Heart left ventricle (tissue), 16 donors: ENCODE data around the gene FBXL19. TPM values are rescaled to one million over a fixed set of nuclear protein-coding genes. Genes with fewer than 3 reads are reported as not detected.

Source experiments
- ATAC-seq, 4 donors: fragments of 200-7000 bp; cut with Tn5 transposase; one replicate each; pipeline ENCODE4 v1.9.1; 2020 to 2022; ENCODE audit warnings: moderate library complexity in 4 of 4, mild to moderate bottlenecking in 3 of 4, moderate number of reproducible peaks in 1 of 4
- DNase-seq, 5 donors: peaks; one replicate each; pipeline ENCODE4 v3.0.0-alpha.2; 2020
- H3K27ac ChIP-seq, 12 donors: fragments of 200-600 bp; sonication (generic) in 4 of 12; one replicate each; pipeline versions ENCODE4 v1.5.0 to v1.8.0; 2016 to 2022; ENCODE audit warnings: mild to moderate bottlenecking in 2 of 12
- H3K27me3 ChIP-seq, 9 donors: fragments of 200-600 bp; sonication (generic) in 2 of 9; one replicate each; pipeline versions ENCODE4 v1.5.1 to v1.8.0; 2016 to 2022; ENCODE audit warnings: mild to moderate bottlenecking in 3 of 9
- H3K36me3 ChIP-seq, 9 donors: fragments of 200-600 bp; sonication (generic) in 2 of 9; one replicate each; pipeline versions ENCODE4 v1.5.0 to v1.8.0; 2018 to 2022; ENCODE audit warnings: mild to moderate bottlenecking in 2 of 9
- H3K4me1 ChIP-seq, 12 donors: fragments of 200-600 bp; sonication (generic) in 4 of 12; one replicate each; pipeline versions ENCODE4 v1.5.0 to v1.8.0; 2016 to 2022; ENCODE audit warnings: mild to moderate bottlenecking in 3 of 12
- H3K4me3 ChIP-seq, 12 donors: fragments of 200-600 bp; sonication (generic) in 4 of 12; one replicate each; pipeline versions ENCODE4 v1.5.0 to v1.8.0; 2017 to 2022; ENCODE audit warnings: mild to moderate bottlenecking in 9 of 12, moderate library complexity in 4 of 12
- H3K9me3 ChIP-seq, 12 donors: fragments of 200-600 bp; sonication (generic) in 4 of 12; one replicate each; pipeline versions ENCODE4 v1.5.0 to v1.8.0; 2016 to 2022; ENCODE audit warnings: mild to moderate bottlenecking in 1 of 12
- CTCF ChIP-seq, 12 donors: fragments of 200-600 bp; sonication (generic) in 4 of 12; IDR thresholded peaks; one replicate each; pipeline versions ENCODE4 v1.5.0 to v1.8.0; 2018 to 2022; ENCODE audit warnings: antibody characterized with exemption in 12 of 12, mild to moderate bottlenecking in 5 of 12
- POLR2A ChIP-seq, 2 donors: fragments of 450-650 bp; IDR thresholded peaks; one replicate each; pipeline ENCODE4 v1.6.1; 2017; ENCODE audit warnings: antibody characterized with exemption in 2 of 2, mild to moderate bottlenecking in 2 of 2, moderate library complexity in 2 of 2
- WGBS, 4 donors: extraction: QIAGEN DNeasy Blood & Tissue Kit in 2 of 4; methylation state at CpG; one replicate each; pipeline versions ENCODE4 v1.1.5 to v1.1.7; 2013 to 2018; 5-methylcytosine and 5-hydroxymethylcytosine counted together
- intact Hi-C, 10 donors: fragments of 100-400 bp; cut with DNase I; formaldehyde crosslinking; loops; one replicate each; pipeline versions ENCODE4 v1.11.1 to v1.14.2; 2022
- polyA plus RNA-seq, 2 donors: library from polyadenylated mRNA; stranded (reverse); fragments of 200-250 nt; gene quantifications; one replicate each; pipeline ENCODE4 v1.2.3, GENCODE V29; 2013
- total RNA-seq, 9 donors: library from RNA; depleted of rRNA in 2 of 9; stranded (reverse); fragments of >200 nt in 2 of 9; fragmentation: NEBNext Ultra II Directional in 3 of 9; extraction: Animal tissue kit (Norgen Biotek cat#: 25700) in 3 of 9; gene quantifications; one replicate each; pipeline versions ENCODE4 v1.1.0 to v1.2.4, GENCODE V29; 2016 to 2023
- donor health status: ischemic (EF 13 %, LVEDD 7.1; RV severe dilation, severe dysfunction).
- donor health status: healthy with polysubstance abuse.
- donor health status: DM: no; HTN: yes; CAD: no.
- donor health status: DM: no; HTN: no; CAD: no.
- donor health status: ischemic (EF 25% LVEDD 6.9; RV normal size, moderate dysfunction).
- donor health status: ischemic (EF 25% LVEDD 5.7; RV mildly dilated, moderate dysfunction).
- donor health status: healthy.
- donor health status: DM: yes; HTN: yes; CAD: no.
- donor health status: ischemic (EF 35%, LVEDD 5.7; RV mildly dilated, moderate dysfunction).
- donor health status: nonischemic (EF 11% LVEDD 7.7; RV severe dilation, severe dysfunction).
- donor health status: DM: yes; HTN: yes; CAD: no.
- donor health status: PGD.
- donor health status: ischemic (EF 29% LVEDD 5.4; RV normal size, mild dysfunction).
- donor health status: nonischemic (EF 23%, LVEDD 6.1; RV moderate dilation, normal function).

Gene FBXL19
- total and polyA plus RNA-seq, 11 donors = 4.5 to 15.5 (median 7.9) TPM

GRCh38 chr16:30989469-30990047 is 66.2 kb downstream of the FBXL19 start:
- Histone ChIP-seq H3K9me3 (no peaks in the 10 kb centered on the region), H3K27ac (peak overlapping the region in 4 of 12 donors; percentile 13 to 66 (median 22)), H3K36me3 (peaks cover 0 to 23% (median 3%) of the 10 kb centered on the region in 9 donors), H3K4me1 (peaks cover 0 to 17% (median 11%) of the 10 kb centered on the region in 12 donors), H3K27me3 (no peaks in the 10 kb centered on the region), H3K4me3 (no peak overlapping the region)
- ATAC-seq = no peak
- intact Hi-C loops = loop anchor here (5.0 to 10.0 kb wide), 16 partner anchors 43 to 885 kb away; partner anchors contain the start of genes VKORC1 (in 3 of the 10), ZNF646 (in 3 of the 10), ZNF668 (in 3 of the 10) and STX4 (in 2 of the 10)
- DNase-seq = no peak
- no peak for TF ChIP-seq POLR2A (IDR thresholded peaks at IDR 0.05)
- no peak for TF ChIP-seq CTCF (IDR thresholded peaks at IDR 0.05)
- 81 to 86% (median 85%) methylated on average over 22 to 23 of the region's 23 CpGs for WGBS, 4 donors

GRCh38 chr16:30990105-30990504 is 66.7 kb downstream of the FBXL19 start:
- 64 to 77% (median 75%) methylated on average over 12 of the region's 12 CpGs for WGBS, 4 donors

GRCh38 chr16:30991052-30991451 is 67.7 kb downstream of the FBXL19 start:
- WGBS, 4 donors = 78 to 91% (median 83%) methylated on average over 8 of the region's 8 CpGs
- H3K4me3 ChIP-seq = no peak overlapping the region
- peaks cover 0 to 4% (median under 1%) of the 10 kb centered on the region in 12 donors for H3K4me1 ChIP-seq
- no peaks in the 10 kb centered on the region for H3K9me3 ChIP-seq
- intact Hi-C loops = loop anchor here in 2 of 10 donors (5.0 to 10.0 kb wide), 2 partner anchors 41 to 74 kb away; partner anchors contain the start of gene STX4 (in 1 of the 2)
- H3K27me3 ChIP-seq = no peaks in the 10 kb centered on the region
- no peak overlapping the region for H3K27ac ChIP-seq
- DNase-seq = no peak
- H3K36me3 ChIP-seq = peaks cover 0 to 23% (median 0%) of the 10 kb centered on the region in 9 donors
- ATAC-seq = no peak
- TF ChIP-seq POLR2A (IDR thresholded peaks at IDR 0.05) = no peak
- no peak for TF ChIP-seq CTCF (IDR thresholded peaks at IDR 0.05)

More at GRCh38 chr16:30990105-30990504, 66.7 kb downstream of the FBXL19 start:
- no peaks in the 10 kb centered on the region for H3K27me3 ChIP-seq
- ATAC-seq (no peak), DNase-seq (no peak)
- peaks cover 0 to 13% (median 10%) of the 10 kb centered on the region in 12 donors for H3K4me1 ChIP-seq
- intact Hi-C loops = loop anchor here in 2 of 10 donors (5.0 to 10.0 kb wide), 2 partner anchors 42 to 75 kb away; partner anchors contain the start of gene STX4 (in 1 of the 2)
- TF ChIP-seq CTCF (IDR thresholded peaks at IDR 0.05) (no peak), POLR2A (IDR thresholded peaks at IDR 0.05) (no peak)
- H3K4me3 ChIP-seq = no peak overlapping the region
- no peak overlapping the region for H3K27ac ChIP-seq
- H3K36me3 ChIP-seq = peaks cover 0 to 23% (median 0%) of the 10 kb centered on the region in 9 donors
- H3K9me3 ChIP-seq = no peaks in the 10 kb centered on the region

GRCh38 chr16:30992276-30992780 is 69.0 kb downstream of the FBXL19 start:
- no peak overlapping the region for H3K4me3 ChIP-seq
- intact Hi-C loops = loop anchor here in 2 of 10 donors (5.0 to 10.0 kb wide), 2 partner anchors 40 to 72 kb away; partner anchors contain the start of gene STX4 (in 1 of the 2)

More at GRCh38 chr16:30992276-30992780, 69.0 kb downstream of the FBXL19 start:
- Histone ChIP-seq H3K9me3 (no peaks in the 10 kb centered on the region), H3K36me3 (peaks cover 0 to 13% (median 0%) of the 10 kb centered on the region in 9 donors), H3K4me1 (peaks cover 0 to 11% (median 6%) of the 10 kb centered on the region in 12 donors), H3K27me3 (no peaks in the 10 kb centered on the region), H3K27ac (no peak overlapping the region)
- ATAC-seq = no peak
- TF ChIP-seq POLR2A (IDR thresholded peaks at IDR 0.05) (no peak), CTCF (IDR thresholded peaks at IDR 0.05) (no peak)
- 78 to 90% (median 86%) methylated on average over 15 to 21 of the region's 21 CpGs for WGBS, 4 donors
- no peak for DNase-seq
